T-cell (primary cell): ENCODE data around the gene TMEM132C. TPM values are rescaled to one million over a fixed set of nuclear protein-coding genes. Genes with fewer than 3 reads are reported as not detected.

Experiments used
- ATAC-seq, 4 experiments: fragments of 200-7000 bp in 3 of 4; fragments of 150-1000 bp in 1 of 4; cut with Tn5 transposase; replicated peaks in 1 of 4; 1 replicate in 3 of 4; 2 replicates in 1 of 4; pipeline ENCODE4 v1.10.0; 2021; ENCODE audit warnings: moderate library complexity in 3 of 4, mild to moderate bottlenecking in 2 of 4, moderate number of reproducible peaks in 1 of 4
- CTCF ChIA-PET, 2 donors: fragments of 300-600 bp; sonication (Branson Sonifier 250); formaldehyde crosslinking; loops; one replicate each; lab custom pipeline; 2022; ENCODE audit warnings: antibody characterized with exemption in 2 of 2; lab: Charles Lee
- POLR2A ChIA-PET, 2 donors: fragments of 300-600 bp; sonication (Branson Sonifier 250); formaldehyde crosslinking; loops; one replicate each; lab custom pipeline; 2022; ENCODE audit warnings: antibody characterized with exemption in 2 of 2; lab: Charles Lee
- DNase-seq, 35 experiments: peaks; one replicate each; pipeline versions ENCODE4 v3.0.0 to v3.0.0-alpha.2; 2013 to 2023
- H3K27ac ChIP-seq: one replicate; pipeline ENCODE4 v1.5.1; 2013; ENCODE audit warnings: low read length
- H3K27me3 ChIP-seq, 2 experiments: replicated peaks in 1 of 2; 1 replicate in 1 of 2; 2 replicates in 1 of 2; pipeline versions ENCODE4 v1.6.1 to v1.7.0; 2013; ENCODE audit warnings: low read length in 1 of 2, mixed read lengths in 1 of 2; ENCODE audit not compliant: control insufficient read depth in 2 of 2, insufficient read depth in 2 of 2; ENCODE audit errors: extremely low read depth in 1 of 2
- H3K36me3 ChIP-seq, 2 donors: 1 replicate in 1 of 2; 2 replicates in 1 of 2; pipeline versions ENCODE4 v1.6.1 to v1.7.0; 2013; ENCODE audit warnings: low read length in 1 of 2; ENCODE audit not compliant: control insufficient read depth in 2 of 2, insufficient read depth in 1 of 2; ENCODE audit errors: extremely low read depth in 1 of 2
- H3K4me1 ChIP-seq, 2 experiments: 1 replicate in 1 of 2; 2 replicates in 1 of 2; pipeline versions ENCODE4 v1.6.1 to v1.7.0; 2013; ENCODE audit warnings: low read length in 2 of 2, mixed read lengths in 1 of 2; ENCODE audit not compliant: insufficient read depth in 2 of 2, control insufficient read depth in 1 of 2; ENCODE audit errors: extremely low read depth in 1 of 2
- H3K4me3 ChIP-seq, 2 donors: 1 replicate in 1 of 2; 2 replicates in 1 of 2; pipeline versions ENCODE4 v1.5.1 to v1.7.0; 2013; ENCODE audit warnings: mild to moderate bottlenecking in 2 of 2, low read length in 1 of 2, moderate library complexity in 1 of 2; ENCODE audit not compliant: control insufficient read depth in 1 of 2; ENCODE audit errors: extremely low read depth in 1 of 2
- H3K9me3 ChIP-seq: 2 replicates; pipeline ENCODE4 v1.7.0; 2013
- H3K27ac Mint-ChIP-seq, 2 donors: one replicate each; pipeline ENCODE4 v1.8.0; 2020 to 2021; ENCODE audit warnings: mild to moderate bottlenecking in 2 of 2, mixed read lengths in 2 of 2
- H3K27me3 Mint-ChIP-seq, 2 donors: one replicate each; pipeline ENCODE4 v1.8.0; 2021 to 2022; ENCODE audit warnings: mixed read lengths in 2 of 2
- H3K36me3 Mint-ChIP-seq: one replicate; pipeline ENCODE4 v1.8.0; 2021; ENCODE audit warnings: mixed read lengths
- H3K4me1 Mint-ChIP-seq, 3 donors: one replicate each; pipeline ENCODE4 v1.8.0; 2020 to 2022; ENCODE audit warnings: mixed read lengths in 3 of 3, mild to moderate bottlenecking in 1 of 3
- H3K4me3 Mint-ChIP-seq, 3 donors: one replicate each; pipeline ENCODE4 v1.8.0; 2020 to 2022; ENCODE audit warnings: mild to moderate bottlenecking in 3 of 3, mixed read lengths in 3 of 3, moderate library complexity in 3 of 3
- H3K9me3 Mint-ChIP-seq, 3 donors: one replicate each; pipeline ENCODE4 v1.8.0; 2020 to 2022; ENCODE audit warnings: mixed read lengths in 3 of 3
- WGBS: methylation state at CpG from one replicate; pipeline ENCODE4 v1.1.5; 2013; ENCODE audit warnings: missing lambda C conversion rate; ENCODE audit not compliant: insufficient coverage; 5-methylcytosine and 5-hydroxymethylcytosine counted together
- total RNA-seq, 35 experiments: library from RNA in 6 of 35; stranded (reverse) in 6 of 35; fragments of 120-200 nt in 1 of 35; gene quantifications; one replicate each; pipeline versions ENCODE4 v1.2.1 to v1.2.4 and lab custom pipeline; 2013 to 2026

TMEM132C gene
- total RNA-seq, 5 donors from 2014 or later (not counting 1 experiment from before 2014, with no cell fraction given), result 0.07 TPM; not detected in 4

GRCh38 chr12:128606970-128607369, 340.0 kb downstream of the TMEM132C start:
- Mint-ChIP-seq H3K36me3 (no peaks in the 10 kb centered on the region), H3K9me3 (no peaks in the 10 kb centered on the region), H3K27me3 (no peaks in the 10 kb centered on the region), H3K4me1 (no peaks in the 10 kb centered on the region), H3K27ac (no peak overlapping the region), H3K4me3 (no peak overlapping the region)
- Histone ChIP-seq H3K36me3 (no peaks in the 10 kb centered on the region), H3K27me3 (peaks cover 0 to 2% of the 10 kb centered on the region in 2 experiments), H3K4me3 (no peak overlapping the region), H3K4me1 (no peaks in the 10 kb centered on the region), H3K27ac (no peak overlapping the region), H3K9me3 (no peaks in the 10 kb centered on the region)
- ATAC-seq (no peak), DNase-seq (no peak)
- ChIA-PET POLR2A (no interaction called here), CTCF (no interaction called here)
- WGBS, result 84% methylated on average over 4 of the region's 4 CpGs

GRCh38 chr12:128607641-128608040, 340.7 kb downstream of the TMEM132C start:
- Mint-ChIP-seq H3K36me3 (no peaks in the 10 kb centered on the region), H3K4me1 (no peaks in the 10 kb centered on the region), H3K9me3 (no peaks in the 10 kb centered on the region), H3K27me3 (no peaks in the 10 kb centered on the region), H3K4me3 (no peak overlapping the region), H3K27ac (no peak overlapping the region)
- peaks cover 0 to 2% of the 10 kb centered on the region in 2 experiments for H3K27me3 ChIP-seq
- H3K9me3 ChIP-seq, result no peaks in the 10 kb centered on the region
- H3K36me3 ChIP-seq, result no peaks in the 10 kb centered on the region
- no peak for ATAC-seq
- no peak overlapping the region for H3K4me3 ChIP-seq
- POLR2A ChIA-PET, result no interaction called here
- CTCF ChIA-PET, result no interaction called here
- WGBS, result 50% methylated on average over 1 of the region's 4 CpGs
- no peak for DNase-seq
- no peak overlapping the region for H3K27ac ChIP-seq
- no peaks in the 10 kb centered on the region for H3K4me1 ChIP-seq

- H3K36me3 Mint-ChIP-seq, result no peaks in the 10 kb centered on the region
- CTCF ChIA-PET, result no interaction called here
- Histone ChIP-seq H3K9me3 (no peaks in the 10 kb centered on the region), H3K27me3 (peaks cover 0 to 7% of the 10 kb centered on the region in 2 experiments), H3K36me3 (no peaks in the 10 kb centered on the region), H3K27ac (no peak overlapping the region), H3K4me1 (no peaks in the 10 kb centered on the region), H3K4me3 (no peak overlapping the region)
- H3K4me1 Mint-ChIP-seq, result no peaks in the 10 kb centered on the region
- no peaks in the 10 kb centered on the region for H3K27me3 Mint-ChIP-seq
- no peak overlapping the region for H3K27ac Mint-ChIP-seq
- H3K9me3 Mint-ChIP-seq, result no peaks in the 10 kb centered on the region
- no peak overlapping the region for H3K4me3 Mint-ChIP-seq
- DNase-seq (no peak), ATAC-seq (no peak)
- POLR2A ChIA-PET, result no interaction called here
- no CpG with 5 or more reads among the region's 2 CpGs for WGBS
These were observed 342.9 kb downstream of the TMEM132C start for GRCh38 chr12:128609861-128610260.

- no peak overlapping the region for H3K4me3 ChIP-seq
- no peaks in the 10 kb centered on the region for H3K27me3 Mint-ChIP-seq
- no peaks in the 10 kb centered on the region for H3K9me3 Mint-ChIP-seq
These were observed 344.8 kb downstream of the TMEM132C start for GRCh38 chr12:128611736-128612135.

GRCh38 chr12:128612150-128612850, 345.3 kb downstream of the TMEM132C start:
- Histone ChIP-seq H3K4me1 (no peaks in the 10 kb centered on the region), H3K9me3 (no peaks in the 10 kb centered on the region), H3K27ac (no peak overlapping the region), H3K36me3 (no peaks in the 10 kb centered on the region), H3K27me3 (peaks cover 0 to 9% of the 10 kb centered on the region in 2 experiments), H3K4me3 (no peak overlapping the region)
- no peak for DNase-seq
- no peak overlapping the region for H3K27ac Mint-ChIP-seq
- CTCF ChIA-PET, result no interaction called here
- 74% methylated on average over 5 of the region's 8 CpGs for WGBS
- H3K4me3 Mint-ChIP-seq, result no peak overlapping the region
- H3K4me1 Mint-ChIP-seq, result no peaks in the 10 kb centered on the region
- H3K27me3 Mint-ChIP-seq, result no peaks in the 10 kb centered on the region
- no peaks in the 10 kb centered on the region for H3K36me3 Mint-ChIP-seq
- H3K9me3 Mint-ChIP-seq, result no peaks in the 10 kb centered on the region
- POLR2A ChIA-PET, result no interaction called here
- no peak for ATAC-seq

More at GRCh38 chr12:128611736-128612135, 344.8 kb downstream of the TMEM132C start:
- Histone ChIP-seq H3K4me1 (no peaks in the 10 kb centered on the region), H3K27ac (no peak overlapping the region), H3K36me3 (no peaks in the 10 kb centered on the region), H3K9me3 (no peaks in the 10 kb centered on the region), H3K27me3 (peaks cover 0 to 8% of the 10 kb centered on the region in 2 experiments)
- Mint-ChIP-seq H3K36me3 (no peaks in the 10 kb centered on the region), H3K27ac (no peak overlapping the region), H3K4me1 (no peaks in the 10 kb centered on the region), H3K4me3 (no peak overlapping the region)
- WGBS, result 100% methylated on average over 1 of the region's 6 CpGs
- ChIA-PET POLR2A (no interaction called here), CTCF (no interaction called here)
- ATAC-seq (no peak), DNase-seq (no peak)

GRCh38 chr12:128613837-128614590, 347.0 kb downstream of the TMEM132C start:
- H3K4me3 ChIP-seq, result no peak overlapping the region
- H3K4me1 ChIP-seq, result no peaks in the 10 kb centered on the region
- Mint-ChIP-seq H3K27ac (no peak overlapping the region), H3K4me1 (no peaks in the 10 kb centered on the region), H3K36me3 (no peaks in the 10 kb centered on the region), H3K4me3 (no peak overlapping the region), H3K9me3 (no peaks in the 10 kb centered on the region), H3K27me3 (peaks cover 0 to 2% of the 10 kb centered on the region in 2 donors)
- peaks cover 0 to 11% of the 10 kb centered on the region in 2 experiments for H3K27me3 ChIP-seq
- H3K36me3 ChIP-seq, result no peaks in the 10 kb centered on the region
- H3K9me3 ChIP-seq, result no peaks in the 10 kb centered on the region
- ChIA-PET CTCF (no interaction called here), POLR2A (no interaction called here)
- H3K27ac ChIP-seq, result no peak overlapping the region
- DNase-seq (no peak), ATAC-seq (no peak)
- WGBS, result 83% methylated on average over 2 of the region's 6 CpGs
